B cell (primary cell): ENCODE results near the gene RET. TPM values are rescaled to one million over a fixed set of nuclear protein-coding genes. Genes with fewer than 3 reads are reported as not detected.

Experiments
- ATAC-seq: fragments of 200-7000 bp; cut with Tn5 transposase; one replicate; pipeline ENCODE4 v1.10.0; 2021; ENCODE audit warnings: low read depth, mild to moderate bottlenecking, moderate number of reproducible peaks, moderate library complexity
- CTCF ChIA-PET: fragments of 350-600 bp; sonication (Branson Sonifier 250); formaldehyde crosslinking; loops from one replicate; lab custom pipeline; 2021; ENCODE audit warnings: antibody characterized with exemption, inconsistent platforms; lab: Charles Lee
- POLR2A ChIA-PET: fragments of 350-600 bp; sonication (Branson Sonifier 250); formaldehyde crosslinking; loops from one replicate; lab custom pipeline; 2021; ENCODE audit warnings: antibody characterized with exemption; lab: Charles Lee
- DNase-seq: peaks from one replicate; pipeline ENCODE4 v3.0.0; 2013
- H2AFZ ChIP-seq: 2 replicates; pipeline ENCODE4 v1.6.1; 2012; ENCODE audit warnings: mild to moderate bottlenecking, low read depth, low read length; ENCODE audit not compliant: insufficient read depth, poor library complexity, severe bottlenecking
- H3K27ac ChIP-seq, 2 donors: 1 replicate in 1 of 2; 2 replicates in 1 of 2; pipeline ENCODE4 v1.5.1; 2012 to 2013; ENCODE audit warnings: low read length in 2 of 2, mild to moderate bottlenecking in 2 of 2, moderate library complexity in 1 of 2
- H3K27me3 ChIP-seq, 4 experiments: fragments of 200-600 bp in 1 of 4; sonication (generic) in 1 of 4; replicated peaks in 1 of 4; 1 replicate in 2 of 4; 2 replicates in 2 of 4; pipeline versions ENCODE4 v1.6.1 to v1.7.0; 2013 to 2016; ENCODE audit warnings: low read length in 3 of 4, mild to moderate bottlenecking in 2 of 4, mixed read lengths in 1 of 4, moderate library complexity in 1 of 4; ENCODE audit not compliant: insufficient read depth in 4 of 4, control insufficient read depth in 3 of 4; ENCODE audit errors: control extremely low read depth in 1 of 4
- H3K36me3 ChIP-seq, 2 experiments: replicated peaks in 1 of 2; 1 replicate in 1 of 2; 2 replicates in 1 of 2; pipeline versions ENCODE4 v1.6.1 to v1.7.1; 2013; ENCODE audit warnings: low read length in 1 of 2; ENCODE audit not compliant: insufficient read depth in 2 of 2, control insufficient read depth in 1 of 2; ENCODE audit errors: control extremely low read depth in 1 of 2, extremely low read depth in 1 of 2
- H3K4me1 ChIP-seq, 2 donors: fragments of 200-600 bp in 1 of 2; sonication (generic) in 1 of 2; 1 replicate in 1 of 2; 2 replicates in 1 of 2; pipeline versions ENCODE4 v1.5.1 to v1.6.1; 2013 to 2017; ENCODE audit warnings: low read length in 2 of 2; ENCODE audit not compliant: control insufficient read depth in 2 of 2, insufficient read depth in 2 of 2
- H3K4me2 ChIP-seq: replicated peaks from 2 replicates; pipeline ENCODE3; 2012; ENCODE audit warnings: mild to moderate bottlenecking, low read depth, low read length; ENCODE audit not compliant: poor library complexity, severe bottlenecking
- H3K4me3 ChIP-seq, 5 experiments: fragments of 200-600 bp in 1 of 5; sonication (generic) in 1 of 5; 1 replicate in 3 of 5; 2 replicates in 2 of 5; pipeline versions ENCODE4 v1.5.1 to v1.7.0; 2011 to 2016; ENCODE audit warnings: low read length in 4 of 5, mild to moderate bottlenecking in 4 of 5, low read depth in 2 of 5, control low read depth in 1 of 5, moderate library complexity in 1 of 5; ENCODE audit not compliant: insufficient read depth in 1 of 5; ENCODE audit errors: control extremely low read depth in 1 of 5, extremely low read depth in 1 of 5
- H3K79me2 ChIP-seq: fragments of 200-600 bp; sonication (generic); one replicate; pipeline ENCODE4 v1.6.0; 2016; ENCODE audit warnings: low read length; ENCODE audit not compliant: control insufficient read depth, insufficient read depth
- H3K9ac ChIP-seq: fragments of 200-600 bp; sonication (generic); 2 replicates; pipeline ENCODE4 v1.6.1; 2017; ENCODE audit warnings: mild to moderate bottlenecking, low read length, moderate library complexity
- H3K9me3 ChIP-seq, 3 donors: one replicate each; pipeline versions ENCODE4 v1.6.1 to v1.7.1; 2013; ENCODE audit warnings: low read length in 2 of 3; ENCODE audit not compliant: control insufficient read depth in 2 of 3, insufficient read depth in 1 of 3; ENCODE audit errors: control extremely low read depth in 1 of 3
- H4K20me1 ChIP-seq: 2 replicates; pipeline ENCODE4 v1.6.0; 2012; ENCODE audit warnings: mild to moderate bottlenecking, low read length; ENCODE audit not compliant: insufficient read depth, control insufficient read depth, poor library complexity, severe bottlenecking
- H3K27ac Mint-ChIP-seq: one replicate; pipeline ENCODE4 v1.8.0; 2021; ENCODE audit warnings: mixed read lengths
- H3K27me3 Mint-ChIP-seq: one replicate; pipeline ENCODE4 v1.8.0; 2021; ENCODE audit warnings: mixed read lengths
- H3K4me1 Mint-ChIP-seq: one replicate; pipeline ENCODE4 v1.8.0; 2021; ENCODE audit warnings: mixed read lengths
- H3K4me3 Mint-ChIP-seq: one replicate; pipeline ENCODE4 v1.8.0; 2021; ENCODE audit warnings: mixed read lengths
- H3K9me3 Mint-ChIP-seq: one replicate; pipeline ENCODE4 v1.8.0; 2022; ENCODE audit warnings: mixed read lengths; ENCODE audit not compliant: insufficient read depth
- CTCF ChIP-seq: fragments of 200-600 bp; IDR thresholded peaks from one replicate; pipeline ENCODE4 v1.8.0; 2022; ENCODE audit warnings: antibody characterized with exemption, mild to moderate bottlenecking
- EZH2 ChIP-seq: IDR thresholded peaks from 2 replicates; pipeline ENCODE4 v1.6.1; 2012; ENCODE audit warnings: borderline replicate concordance, low read depth, mild to moderate bottlenecking, moderate library complexity, low read length; ENCODE audit not compliant: insufficient read depth, poor library complexity, severe bottlenecking
- WGBS: methylation state at CpG from one replicate; pipeline ENCODE4 v1.1.5; 2013; ENCODE audit warnings: missing lambda C conversion rate; ENCODE audit not compliant: insufficient coverage; 5-methylcytosine and 5-hydroxymethylcytosine counted together
- intact Hi-C: fragments of 100-400 bp; cut with micrococcal nuclease; formaldehyde crosslinking; loops from one replicate; pipeline ENCODE4 v1.10.0; 2022
- polyA plus RNA-seq: library from polyadenylated mRNA; depleted of rRNA; stranded (reverse); fragments of >200 nt; gene quantifications from 2 replicates; pipeline ENCODE4 v1.2.3, GENCODE V29; 2012
- total RNA-seq, 2 donors: library from RNA; stranded (reverse); fragments of 120-200 nt in 1 of 2; gene quantifications; 1 replicate in 1 of 2; 2 replicates in 1 of 2; pipeline versions ENCODE4 v1.2.3 to v1.2.4, GENCODE V29; 2013 to 2022

Gene RET
- total and polyA plus RNA-seq, 2 donors (not counting 1 experiment from before 2014, with no cell fraction given), result 0.16 to 0.27 TPM

DNA sequence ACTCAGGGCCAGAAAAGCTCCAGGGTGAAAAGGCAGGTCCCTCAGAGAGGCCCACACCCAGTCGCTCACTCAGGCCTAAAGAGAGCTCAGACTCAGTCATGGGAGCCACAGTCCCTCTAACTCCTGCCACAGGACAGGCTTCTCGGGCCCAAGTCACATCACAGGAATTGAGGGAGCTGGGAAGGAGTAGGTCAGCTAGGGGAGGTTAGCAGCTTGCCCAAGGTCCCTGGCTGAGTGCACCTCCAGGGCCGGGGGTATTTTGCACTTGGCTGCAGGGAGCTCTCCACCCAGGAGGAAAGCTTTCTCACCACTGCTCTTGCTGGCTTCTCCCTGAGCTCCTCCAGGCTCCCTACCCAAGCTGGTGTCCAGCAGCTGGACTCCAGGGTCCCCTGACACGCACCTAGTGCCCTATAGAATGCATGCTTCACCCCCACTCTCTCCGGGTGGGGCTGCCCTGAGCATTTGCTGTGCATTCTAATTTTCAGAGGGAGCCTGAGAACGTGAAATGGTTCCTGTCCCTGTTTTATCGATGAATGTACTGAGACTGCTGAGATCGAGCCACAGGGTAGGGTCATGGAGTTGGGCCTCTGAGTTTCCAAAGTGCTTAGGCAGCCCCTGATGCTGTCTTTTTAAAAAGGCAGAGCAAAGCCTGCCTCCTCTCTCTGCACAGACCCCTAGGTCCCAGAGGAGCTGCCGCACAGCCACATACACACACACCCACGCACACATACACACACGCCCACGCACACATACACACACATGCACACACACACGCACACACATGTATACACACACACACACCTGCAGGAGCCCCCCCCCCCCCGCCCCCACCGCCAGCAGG, 37.9 kb upstream of the RET start:
- CTCF ChIA-PET, result no interaction called here
- H3K4me1 Mint-ChIP-seq, result no peaks in the 10 kb centered on the region
- H3K9me3 Mint-ChIP-seq, result no peaks in the 10 kb centered on the region
- POLR2A ChIA-PET, result no interaction called here
- H3K4me3 Mint-ChIP-seq, result no peak overlapping the region
- Histone ChIP-seq H3K4me3 (no peak overlapping the region), H3K27ac (no peak overlapping the region), H3K9me3 (peaks cover 0 to 3% (median 3%) of the 10 kb centered on the region in 3 donors), H3K36me3 (no peaks in the 10 kb centered on the region), H3K79me2 (no peaks in the 10 kb centered on the region), H4K20me1 (no peaks in the 10 kb centered on the region), H3K27me3 (no peaks in the 10 kb centered on the region), H3K4me2 (no peak overlapping the region), H2AFZ (no peak overlapping the region), H3K9ac (no peak overlapping the region), H3K4me1 (no peaks in the 10 kb centered on the region)
- intact Hi-C loops, result no loop called here
- no peak overlapping the region for H3K27ac Mint-ChIP-seq
- TF ChIP-seq EZH2 (no peak), CTCF (no peak)
- DNase-seq, result no peak
- ATAC-seq, result no peak
- WGBS, result 86% methylated on average over 12 of the region's 15 CpGs
- no peaks in the 10 kb centered on the region for H3K27me3 Mint-ChIP-seq
